Thymus (tissue), 14 donors: ENCODE results near the gene YIPF1. TPM values are rescaled to one million over a fixed set of nuclear protein-coding genes. Genes with fewer than 3 reads are reported as not detected.

Source experiments
- DNase-seq, 9 donors: peaks; one replicate each; pipeline ENCODE4 v3.0.0-alpha.2; 2013; ENCODE audit warnings: low spot score in 9 of 9, low read depth in 6 of 9, missing footprints in 1 of 9
- H3K27ac ChIP-seq, 2 donors: one replicate each; pipeline ENCODE4 v1.5.1; 2013; ENCODE audit warnings: control low read depth in 1 of 2, low read depth in 1 of 2, low read length in 1 of 2, mild to moderate bottlenecking in 1 of 2, moderate library complexity in 1 of 2
- H3K27me3 ChIP-seq, 2 donors: one replicate each; pipeline ENCODE4 v1.5.1; 2013; ENCODE audit warnings: low read length in 1 of 2; ENCODE audit not compliant: control insufficient read depth in 2 of 2, insufficient read depth in 1 of 2
- H3K36me3 ChIP-seq, 2 donors: one replicate each; pipeline ENCODE4 v1.5.1; 2013; ENCODE audit warnings: low read length in 1 of 2, mild to moderate bottlenecking in 1 of 2, moderate library complexity in 1 of 2; ENCODE audit not compliant: control insufficient read depth in 2 of 2, insufficient read depth in 2 of 2
- H3K4me1 ChIP-seq, 2 donors: one replicate each; pipeline ENCODE4 v1.5.1; 2013; ENCODE audit warnings: low read length in 2 of 2; ENCODE audit not compliant: control insufficient read depth in 2 of 2, insufficient read depth in 2 of 2
- H3K4me3 ChIP-seq, 2 donors: one replicate each; pipeline ENCODE4 v1.5.1; 2013; ENCODE audit warnings: low read length in 2 of 2, control low read depth in 1 of 2, mild to moderate bottlenecking in 1 of 2
- H3K9me3 ChIP-seq, 2 donors: one replicate each; pipeline ENCODE4 v1.5.1; 2013; ENCODE audit warnings: low read length in 1 of 2, mild to moderate bottlenecking in 1 of 2; ENCODE audit not compliant: control insufficient read depth in 2 of 2, insufficient read depth in 1 of 2
- WGBS: extraction: QIAGEN DNeasy Blood & Tissue Kit; methylation state at CpG from one replicate; pipeline ENCODE4 v1.1.7; 2013; 5-methylcytosine and 5-hydroxymethylcytosine counted together
- long read RNA-seq, 10 donors: transcript quantifications; one replicate each; lab custom pipeline, GENCODE V29; 2026
- polyA plus RNA-seq: library from polyadenylated mRNA; stranded (reverse); fragments of 200-250 nt; gene quantifications from one replicate; pipeline ENCODE4 v1.2.3, GENCODE V29; 2013
- total RNA-seq: library from RNA; stranded (reverse); fragments of 120-200 nt; gene quantifications from one replicate; pipeline ENCODE4 v1.2.4, GENCODE V29; 2013
- donor health status: healthy.

Gene YIPF1
- 26.4 TPM for total RNA-seq
- 29.6 TPM for polyA plus RNA-seq
- long read RNA-seq, donor 1 = 0 reads
- long read RNA-seq, donor 2, partial matches to known transcripts = 30 of 32 reads
- long read RNA-seq, donor 2, other reads (novel, unspliced or antisense) = 0 of 32 reads
- long read RNA-seq, donor 3, partial matches to known transcripts = 19 of 21 reads
- long read RNA-seq, donor 3, other reads (novel, unspliced or antisense) = 0 of 21 reads
- long read RNA-seq, donor 4, partial matches to known transcripts = 5 of 7 reads
- long read RNA-seq, donor 4, other reads (novel, unspliced or antisense) = 0 of 7 reads
- long read RNA-seq, donor 5, partial matches to known transcripts = 23 of 26 reads
- long read RNA-seq, donor 5, other reads (novel, unspliced or antisense) = 0 of 26 reads
- long read RNA-seq, donor 6, partial matches to known transcripts = 0 of 3 reads
- long read RNA-seq, donor 6, other reads (novel, unspliced or antisense) = 0 of 3 reads
- long read RNA-seq, donor 7, partial matches to known transcripts = 0 of 3 reads
- long read RNA-seq, donor 7, other reads (novel, unspliced or antisense) = 0 of 3 reads
- long read RNA-seq, donor 8, partial matches to known transcripts = 0 of 2 reads
- long read RNA-seq, donor 8, other reads (novel, unspliced or antisense) = 0 of 2 reads
- long read RNA-seq, donor 9, partial matches to known transcripts = 7 of 9 reads
- long read RNA-seq, donor 9, other reads (novel, unspliced or antisense) = 0 of 9 reads
- long read RNA-seq, donor 10 = 0 reads

DNA sequence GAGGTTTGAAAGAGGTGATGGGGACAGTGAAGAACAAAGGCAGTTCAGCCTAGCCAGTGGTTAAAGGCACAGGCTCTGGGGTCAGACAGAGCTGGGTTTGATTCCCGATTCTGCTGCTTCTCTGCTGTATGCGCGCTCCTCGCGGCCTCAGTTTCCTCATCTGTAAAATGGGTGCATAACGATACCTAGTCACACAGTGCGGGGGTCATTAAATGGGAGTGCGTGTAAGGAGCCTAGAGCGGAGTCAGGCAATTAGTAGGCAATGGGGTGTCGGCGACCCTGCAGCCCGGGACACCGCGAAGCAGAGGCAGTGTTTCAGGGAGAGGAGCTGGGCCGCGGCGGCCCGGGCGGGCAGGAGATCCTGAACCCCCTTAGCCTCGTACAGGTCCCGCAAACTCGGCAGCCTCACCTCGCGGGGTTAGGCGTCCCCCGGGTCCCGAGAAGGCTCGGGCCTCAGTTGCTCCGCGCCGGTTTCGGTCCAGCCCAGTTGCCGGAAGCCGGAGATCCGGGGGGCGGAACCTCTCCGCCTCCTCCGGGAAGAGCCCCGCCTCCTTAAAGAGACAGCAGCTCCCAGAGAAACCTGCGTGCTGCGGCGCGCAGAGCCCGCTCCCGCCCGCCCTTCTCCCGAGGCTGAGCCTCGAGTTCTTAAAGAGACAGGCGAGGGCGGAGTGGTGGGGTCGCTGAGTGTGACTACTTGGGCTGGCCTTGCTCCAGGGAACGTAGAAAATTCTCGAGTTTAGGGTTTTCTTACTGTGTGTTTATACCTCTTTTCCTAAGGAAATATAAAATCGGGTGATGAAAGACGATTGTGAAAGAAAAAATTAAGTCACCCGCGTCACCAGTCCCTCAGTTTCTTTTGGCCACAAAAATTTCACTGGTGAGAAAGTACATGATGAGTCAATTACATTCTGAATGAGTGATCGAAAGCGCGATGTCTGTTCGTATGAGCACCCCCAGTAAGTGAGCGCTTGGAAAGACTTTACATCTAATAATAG is at the start of gene YIPF1:
Gene YIPF1, minus strand, starts transcription at position 494 of the 995 bp plus-strand sequence. CDS start 860 bp downstream, outside the sequence.
- no peaks in the 10 kb centered on the region for H3K9me3 ChIP-seq
- peaks cover 7 to 12% of the 10 kb centered on the region in 2 donors for H3K4me1 ChIP-seq
- WGBS = 5% methylated on average over 62 of the region's 62 CpGs

GRCh38 chr1:53938136-53938830 is 48.7 kb upstream of the YIPF1 start:
- Histone ChIP-seq H3K4me1 (no peaks in the 10 kb centered on the region), H3K36me3 (peaks cover 11 to 14% of the 10 kb centered on the region in 2 donors), H3K27ac (no peak overlapping the region), H3K9me3 (peaks cover 6 to 7% of the 10 kb centered on the region in 2 donors), H3K4me3 (no peak overlapping the region), H3K27me3 (no peaks in the 10 kb centered on the region)
- DNase-seq = no peak
- 98% methylated on average over 4 of the region's 4 CpGs for WGBS

More for the DNA sequence above, at the start of gene YIPF1:
- Histone ChIP-seq H3K27me3 (no peaks in the 10 kb centered on the region), H3K4me3 (peak within 1 kb of the TSS; percentile 94 to 98), H3K27ac (peak within 1 kb of the TSS; percentile 68 to 76), H3K36me3 (peaks cover 5 to 11% of the 10 kb centered on the region in 2 donors)
- peak; percentile 74 to 93 (median 83) for DNase-seq

GRCh38 chr1:53936430-53936829 is 46.8 kb upstream of the YIPF1 start:
- Histone ChIP-seq H3K36me3 (peaks cover 16 to 17% of the 10 kb centered on the region in 2 donors), H3K27ac (no peak overlapping the region), H3K27me3 (no peaks in the 10 kb centered on the region), H3K9me3 (peaks cover 6 to 19% of the 10 kb centered on the region in 2 donors), H3K4me3 (no peak overlapping the region), H3K4me1 (no peaks in the 10 kb centered on the region)
- WGBS = 99% methylated on average over 1 of the region's 1 CpG
- DNase-seq = no peak

DNA sequence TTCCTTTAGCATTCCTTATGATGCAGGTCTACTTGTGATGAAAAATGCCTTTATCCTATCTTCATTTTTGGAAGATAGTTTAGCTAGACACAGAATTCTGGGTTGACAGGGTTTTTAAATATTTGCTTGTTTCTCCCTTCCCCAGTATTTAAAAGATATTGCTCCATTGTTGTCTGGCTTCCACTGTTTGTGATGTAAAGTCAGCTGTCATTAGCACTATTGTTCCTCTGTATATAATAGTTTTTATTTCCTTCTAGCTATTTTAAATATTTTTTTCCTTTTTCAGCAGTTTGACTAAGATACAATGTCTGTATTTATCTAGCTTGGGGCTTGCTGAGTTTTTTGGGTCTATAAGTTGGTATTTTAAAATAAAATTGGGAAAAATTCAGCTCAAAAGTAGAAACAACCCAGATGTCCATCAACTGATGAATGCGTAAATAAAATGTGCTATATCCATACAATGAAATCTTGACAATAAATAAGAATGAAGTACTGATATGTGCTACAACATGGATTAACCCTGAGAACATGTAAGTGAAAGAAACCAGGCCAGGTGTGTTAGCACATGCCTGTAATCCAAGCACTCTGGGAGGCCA is 44.7 kb upstream of the YIPF1 start:
- Histone ChIP-seq H3K4me1 (no peaks in the 10 kb centered on the region), H3K27me3 (no peaks in the 10 kb centered on the region), H3K9me3 (peaks cover 6 to 19% of the 10 kb centered on the region in 2 donors), H3K36me3 (peaks cover 16% of the 10 kb centered on the region in 2 donors), H3K27ac (no peak overlapping the region), H3K4me3 (no peak overlapping the region)
- DNase-seq = no peak
- WGBS = 96% methylated on average over 1 of the region's 1 CpG

DNA sequence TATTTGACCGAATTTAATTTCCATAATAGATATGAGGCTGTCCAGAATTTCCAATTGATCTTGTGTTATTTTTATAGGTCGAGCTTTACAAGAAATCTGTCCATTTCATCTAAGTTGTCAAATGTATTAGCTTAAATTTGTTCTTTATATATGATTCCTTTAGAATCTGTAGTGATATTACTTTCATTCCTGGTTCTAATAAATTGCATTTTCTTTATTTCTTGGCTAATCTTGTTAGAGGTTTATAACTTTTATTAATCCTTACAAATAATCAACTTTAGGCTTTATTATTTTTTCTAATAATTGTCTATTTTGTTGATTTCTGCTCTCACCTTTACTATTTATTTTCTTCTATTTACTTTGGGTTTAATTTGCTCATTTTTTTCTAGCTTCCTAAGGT is 41.9 kb upstream of the YIPF1 start:
- Histone ChIP-seq H3K27ac (no peak overlapping the region), H3K36me3 (peaks cover 21 to 33% of the 10 kb centered on the region in 2 donors), H3K27me3 (no peaks in the 10 kb centered on the region), H3K4me3 (no peak overlapping the region), H3K4me1 (no peaks in the 10 kb centered on the region), H3K9me3 (peaks cover 6 to 19% of the 10 kb centered on the region in 2 donors)
- DNase-seq = no peak
- WGBS = 100% methylated on average over 2 of the region's 2 CpGs

DNA sequence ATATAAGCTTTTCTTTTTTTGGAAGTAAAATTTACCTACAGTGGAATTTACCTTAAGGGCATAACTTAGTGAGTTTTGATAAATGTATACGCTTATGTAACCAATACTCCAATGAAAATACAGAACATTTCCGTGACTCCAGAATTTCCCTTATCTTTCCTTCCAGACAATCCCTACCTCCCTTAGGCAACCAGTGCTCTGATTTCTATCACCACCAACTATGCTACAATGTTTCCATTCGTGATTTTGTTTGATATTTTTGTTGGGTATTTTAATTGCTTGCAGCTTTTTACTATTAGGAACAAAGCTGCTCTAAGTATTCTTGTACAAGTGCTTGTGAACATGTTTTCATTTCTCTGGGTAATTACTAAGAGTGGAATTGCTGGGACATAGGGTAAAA is 41.3 kb upstream of the YIPF1 start:
- DNase-seq = no peak
- H3K4me1 ChIP-seq = no peaks in the 10 kb centered on the region
- no peak overlapping the region for H3K27ac ChIP-seq
- no peak overlapping the region for H3K4me3 ChIP-seq
- no peaks in the 10 kb centered on the region for H3K27me3 ChIP-seq
- H3K36me3 ChIP-seq = peaks cover 21 to 33% of the 10 kb centered on the region in 2 donors
- 99% methylated on average over 3 of the region's 3 CpGs for WGBS
- H3K9me3 ChIP-seq = peaks cover 6 to 19% of the 10 kb centered on the region in 2 donors

GRCh38 chr1:53929246-53929960 is 39.8 kb upstream of the YIPF1 start:
- H3K9me3 ChIP-seq = peaks cover 0 to 12% of the 10 kb centered on the region in 2 donors
- no peak overlapping the region for H3K27ac ChIP-seq
- no peak for DNase-seq
- H3K36me3 ChIP-seq = peaks cover 13 to 27% of the 10 kb centered on the region in 2 donors
- no peaks in the 10 kb centered on the region for H3K4me1 ChIP-seq
- 99% methylated on average over 2 of the region's 2 CpGs for WGBS
- no peak overlapping the region for H3K4me3 ChIP-seq
- H3K27me3 ChIP-seq = no peaks in the 10 kb centered on the region
